ENCODE data around the gene CYBA.

- TF ChIP-seq KDM5B (IDR thresholded peaks at IDR 0.05; ENCODE audit: insufficient replicate concordance, low read depth, low read length), result no peak
- TF ChIP-seq CTCF (IDR thresholded peaks at IDR 0.05 in 2 of 3, conservative IDR thresholded peaks at IDR 0.05 in 1 of 3; ENCODE audit: insufficient read depth in 2 of 3, low read depth in 1 of 3, low read length in 3 of 3), result no peak
- TF ChIP-seq SMARCC2 (IDR thresholded peaks at IDR 0.05; ENCODE audit: low read depth), result no peak
- TF ChIP-seq ZKSCAN8 (CRISPR knock-in tag; IDR thresholded peaks at IDR 0.05), result no peak
- TF ChIP-seq ETV6 (IDR thresholded peaks at IDR 0.05; ENCODE audit: borderline replicate concordance in 1 of 2, low read depth in 2 of 2, low read length in 1 of 2), result no peak
- TF ChIP-seq ETV6 (CRISPR knock-in tag; IDR thresholded peaks at IDR 0.05; ENCODE audit: borderline replicate concordance), result no peak
- no peak for TF ChIP-seq POLR2AphosphoS5 (IDR thresholded peaks at IDR 0.05; ENCODE audit: control insufficient read depth, insufficient read depth, low read depth, low read length)
- TF ChIP-seq MXD1 (CRISPR knock-in tag; IDR thresholded peaks at IDR 0.05; ENCODE audit: borderline replicate concordance, poor library complexity, severe bottlenecking), result no peak
- TF ChIP-seq NR2F6 (CRISPR knock-in tag; IDR thresholded peaks at IDR 0.05), result no peak
- TF ChIP-seq EP300 (IDR thresholded peaks at IDR 0.05; ENCODE audit: low read length), result no peak
- TF ChIP-seq MYNN (IDR thresholded peaks at IDR 0.05), result no peak
- TF ChIP-seq MYNN (CRISPR knock-in tag; IDR thresholded peaks at IDR 0.05), result no peak
- TF ChIP-seq ZBTB8A (IDR thresholded peaks at IDR 0.05; ENCODE audit: partially characterized antibody), result no peak
- no peak for TF ChIP-seq MAFG (tag; conservative IDR thresholded peaks at IDR 0.05)
- no peak for TF ChIP-seq POLR2A (conservative IDR thresholded peaks at IDR 0.05)
- TF ChIP-seq CHD4 (IDR thresholded peaks at IDR 0.05; ENCODE audit: insufficient read depth, insufficient replicate concordance, low read depth, low read length, poor library complexity, severe bottlenecking), result no peak
Observed at GRCh38 chr16:88691129-88691813, 40.4 kb upstream of the CYBA start.
